HepG2 (cell line): ENCODE data around the gene NDRG2. TPM values are rescaled to one million over a fixed set of nuclear protein-coding genes. Genes with fewer than 3 reads are reported as not detected.

Source experiments
- CEBPZ ChIP-seq: IDR thresholded peaks from 2 replicates; pipeline ENCODE4 v1.6.1; 2012; ENCODE audit warnings: low read length, improper control_type of control experiment
- DMAP1 ChIP-seq: IDR thresholded peaks from 2 replicates; pipeline ENCODE4 v1.6.1; 2016
- ESRRA ChIP-seq: sonication (generic); formaldehyde crosslinking; IDR thresholded peaks from 2 replicates; pipeline ENCODE4 v1.5.1; 2020; ENCODE audit warnings: mild to moderate bottlenecking, low read depth, missing genetic modification reagents
- GMEB1 ChIP-seq: sonication (generic); formaldehyde crosslinking; IDR thresholded peaks from 2 replicates; pipeline ENCODE4 v1.5.1; 2020; ENCODE audit warnings: missing genetic modification reagents, mild to moderate bottlenecking, borderline replicate concordance
- GTF2F1 ChIP-seq: fragments of 150-350 bp; IDR thresholded peaks from 2 replicates; pipeline ENCODE4 v1.6.1; 2014; ENCODE audit warnings: low read length
- HMG20A ChIP-seq: IDR thresholded peaks from 2 replicates; pipeline ENCODE4 v1.6.1; 2016; ENCODE audit warnings: borderline replicate concordance
- KDM5B ChIP-seq: sonication (generic); formaldehyde crosslinking; IDR thresholded peaks from 2 replicates; pipeline ENCODE4 v1.4.0; 2020; ENCODE audit warnings: missing genetic modification reagents, mild to moderate bottlenecking, borderline replicate concordance
- NR1H2 ChIP-seq: sonication (generic); formaldehyde crosslinking; IDR thresholded peaks from 2 replicates; pipeline ENCODE4 v1.8.1; 2022; ENCODE audit warnings: low read depth, missing genetic modification reagents, borderline replicate concordance
- RFXAP ChIP-seq: sonication (generic); formaldehyde crosslinking; IDR thresholded peaks from 2 replicates; pipeline ENCODE4 v1.4.0; 2020; ENCODE audit warnings: missing genetic modification reagents, borderline replicate concordance
- SRSF4 ChIP-seq: fragments of 200-400 bp; formaldehyde crosslinking; IDR thresholded peaks from one replicate; pipeline ENCODE4 v1.6.1; 2018; ENCODE audit warnings: mild to moderate bottlenecking, low read depth, low read length, moderate library complexity; ENCODE audit not compliant: poor library complexity, severe bottlenecking
- SSRP1 ChIP-seq: IDR thresholded peaks from 2 replicates; pipeline ENCODE4 v1.6.1; 2016; ENCODE audit warnings: control low read depth
- ZBTB21 ChIP-seq: sonication (generic); formaldehyde crosslinking; IDR thresholded peaks from 2 replicates; pipeline ENCODE4 v1.4.0; 2020; ENCODE audit warnings: missing genetic modification reagents
- ZFYVE20 ChIP-seq: sonication (generic); formaldehyde crosslinking; IDR thresholded peaks from 2 replicates; pipeline ENCODE4 v1.8.0; 2023; ENCODE audit warnings: low read depth, mild to moderate bottlenecking, moderate library complexity, missing genetic modification reagents, borderline replicate concordance
- ZNF253 ChIP-seq: sonication (generic); formaldehyde crosslinking; IDR thresholded peaks from 2 replicates; pipeline ENCODE4 v1.8.0; 2022; ENCODE audit warnings: mild to moderate bottlenecking, missing genetic modification reagents, borderline replicate concordance
- ZNF329 ChIP-seq: sonication (generic); formaldehyde crosslinking; IDR thresholded peaks from 2 replicates; pipeline ENCODE4 v1.9.0; 2021; ENCODE audit warnings: low read depth, mild to moderate bottlenecking, missing genetic modification reagents
- ZNF513 ChIP-seq: sonication (generic); formaldehyde crosslinking; conservative IDR thresholded peaks from 2 replicates; pipeline ENCODE4 v1.5.0; 2020; ENCODE audit warnings: missing genetic modification reagents
- ZNF614 ChIP-seq: IDR thresholded peaks from 2 replicates; pipeline ENCODE4 v1.6.1; 2018; ENCODE audit warnings: missing biosample characterization, missing genetic modification reagents, inconsistent platforms, borderline replicate concordance
- polyA plus RNA-seq, 8 experiments: library from polyadenylated mRNA; depleted of rRNA in 3 of 8; stranded (reverse) in 7 of 8; unstranded in 1 of 8; fragments of >200 nt; fragmentation: Illumina TruSeq in 4 of 8; extraction: Trizol in 4 of 8; gene quantifications; 2 replicates each; pipeline versions ENCODE4 v1.2.1 to v1.2.3, GENCODE V29; 2011 to 2016; ENCODE audit warnings: low read depth in 4 of 8, missing spikeins in 1 of 8, mixed read lengths in 1 of 8; ENCODE audit not compliant: insufficient read depth in 1 of 8
- total RNA-seq, 5 experiments: library from RNA; depleted of rRNA; stranded (reverse); fragments of >200 nt; fragmentation: Illumina TruSeq; extraction: Trizol; gene quantifications; 2 replicates each; pipeline ENCODE4 v1.2.3, GENCODE V29; 2016; ENCODE audit warnings: low read depth in 1 of 5
- TF ChIP-seq, protein P1 (sequence below): IDR thresholded peaks from 2 replicates; pipeline ENCODE4 v1.6.1; 2016; ENCODE audit warnings: missing compliant biosample characterization, missing genetic modification reagents, borderline replicate concordance
- TF ChIP-seq, protein P2 (sequence below): sonication (generic); formaldehyde crosslinking; IDR thresholded peaks from 2 replicates; pipeline ENCODE4 v1.4.0; 2020; ENCODE audit warnings: missing genetic modification reagents

NDRG2 gene
- total and polyA plus RNA-seq, 2 of the 13 experiments (the other 11 are each of a cell fraction or from before 2014, with no cell fraction given) = 27.2 to 189 TPM

- TF ChIP-seq CEBPZ = no peak
- peak; percentile 80 for TF ChIP-seq DMAP1 (CRISPR knock-in tag)
- TF ChIP-seq ZFYVE20 (CRISPR knock-in tag) = peak; percentile 10; the same call in 1 of the 2 replicates
- 0 out of 2 replicates have a peak, but pooled peaks have one; percentile 86 for TF ChIP-seq ZNF513 (CRISPR knock-in tag)
- TF ChIP-seq, protein P1, sequence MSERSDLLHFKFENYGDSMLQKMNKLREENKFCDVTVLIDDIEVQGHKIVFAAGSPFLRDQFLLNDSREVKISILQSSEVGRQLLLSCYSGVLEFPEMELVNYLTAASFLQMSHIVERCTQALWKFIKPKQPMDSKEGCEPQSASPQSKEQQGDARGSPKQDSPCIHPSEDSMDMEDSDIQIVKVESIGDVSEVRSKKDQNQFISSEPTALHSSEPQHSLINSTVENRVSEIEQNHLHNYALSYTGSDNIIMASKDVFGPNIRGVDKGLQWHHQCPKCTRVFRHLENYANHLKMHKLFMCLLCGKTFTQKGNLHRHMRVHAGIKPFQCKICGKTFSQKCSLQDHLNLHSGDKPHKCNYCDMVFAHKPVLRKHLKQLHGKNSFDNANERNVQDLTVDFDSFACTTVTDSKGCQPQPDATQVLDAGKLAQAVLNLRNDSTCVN (CRISPR knock-in tag) = 0 out of 2 replicates have a peak, but pooled peaks have one; percentile 39
- TF ChIP-seq RFXAP (CRISPR knock-in tag) = no peak
- no peak for TF ChIP-seq ZNF329
- TF ChIP-seq, protein P2, sequence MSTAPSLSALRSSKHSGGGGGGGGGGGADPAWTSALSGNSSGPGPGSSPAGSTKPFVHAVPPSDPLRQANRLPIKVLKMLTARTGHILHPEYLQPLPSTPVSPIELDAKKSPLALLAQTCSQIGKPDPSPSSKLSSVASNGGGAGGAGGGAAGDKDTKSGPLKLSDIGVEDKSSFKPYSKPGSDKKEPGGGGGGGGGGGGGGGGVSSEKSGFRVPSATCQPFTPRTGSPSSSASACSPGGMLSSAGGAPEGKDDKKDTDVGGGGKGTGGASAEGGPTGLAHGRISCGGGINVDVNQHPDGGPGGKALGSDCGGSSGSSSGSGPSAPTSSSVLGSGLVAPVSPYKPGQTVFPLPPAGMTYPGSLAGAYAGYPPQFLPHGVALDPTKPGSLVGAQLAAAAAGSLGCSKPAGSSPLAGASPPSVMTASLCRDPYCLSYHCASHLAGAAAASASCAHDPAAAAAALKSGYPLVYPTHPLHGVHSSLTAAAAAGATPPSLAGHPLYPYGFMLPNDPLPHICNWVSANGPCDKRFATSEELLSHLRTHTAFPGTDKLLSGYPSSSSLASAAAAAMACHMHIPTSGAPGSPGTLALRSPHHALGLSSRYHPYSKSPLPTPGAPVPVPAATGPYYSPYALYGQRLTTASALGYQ = peak; percentile 92
- peak; percentile 68 for TF ChIP-seq KDM5B (CRISPR knock-in tag)
- TF ChIP-seq ZNF253 = 0 out of 2 replicates have a peak, but pooled peaks have one; percentile 59
- TF ChIP-seq ESRRA (CRISPR knock-in tag) = no peak
- TF ChIP-seq ZBTB21 (CRISPR knock-in tag) = no peak
- no peak for TF ChIP-seq SSRP1 (CRISPR knock-in tag)
- TF ChIP-seq NR1H2 = peak; percentile 42; the same call in 1 of the 2 replicates
- TF ChIP-seq ZNF614 (CRISPR knock-in tag) = no peak
- TF ChIP-seq GMEB1 (CRISPR knock-in tag) = no peak
- TF ChIP-seq GTF2F1 = no peak
- no peak for TF ChIP-seq SRSF4
- TF ChIP-seq HMG20A (CRISPR knock-in tag) = no peak
Observed at GRCh38 chr14:21024585-21025370, at the start of gene NDRG2 (continued).
